Measurements from ENCODE around the gene BLNK.

Gene BLNK

DNA sequence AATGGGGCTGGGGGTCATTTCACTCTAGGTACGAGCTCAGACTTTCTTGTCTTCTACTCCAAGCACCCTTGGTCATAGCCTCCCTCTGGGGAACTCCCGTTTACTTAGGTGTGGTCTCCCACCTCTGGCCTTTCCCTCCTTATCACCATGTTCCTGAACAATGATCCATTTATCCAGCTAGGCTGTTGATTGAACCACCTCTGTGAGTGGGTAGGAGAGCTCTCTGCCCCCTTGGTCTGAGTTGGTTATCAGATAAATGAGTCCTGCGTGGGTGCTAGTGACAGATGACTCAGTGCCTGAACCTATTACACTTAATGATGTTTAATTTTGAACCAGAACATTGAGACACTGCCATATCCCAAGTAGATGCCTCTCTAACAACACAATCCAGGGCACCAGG, 9.4 kb downstream of the BLNK start:
- no peaks in the 10 kb centered on the region for H3K27me3 ChIP-seq (ENCODE audit: insufficient read depth, insufficient read length)
- no peak for DNase-seq (ENCODE audit: low read depth, low spot score)
- no peak overlapping the region for H3K4me3 ChIP-seq (ENCODE audit: insufficient read length, low read depth)
- peaks cover 2% of the 10 kb centered on the region for H3K4me1 ChIP-seq (ENCODE audit: insufficient read depth, insufficient read length)
- H3K9ac ChIP-seq (ENCODE audit: insufficient read length, low read depth) = no peak overlapping the region
- H3K9me3 ChIP-seq (ENCODE audit: insufficient read depth, low read length) = no peaks in the 10 kb centered on the region
- no peaks in the 10 kb centered on the region for H3K36me3 ChIP-seq (ENCODE audit: insufficient read depth, insufficient read length, low read length)
- TF ChIP-seq ZNF274 (IDR thresholded peaks at IDR 0.05; ENCODE audit: low read depth, low read length) (no peak), YY1 (IDR thresholded peaks at IDR 0.05; ENCODE audit: insufficient read depth, insufficient read length) (no peak), SUZ12 (IDR thresholded peaks at IDR 0.05; ENCODE audit: extremely low read depth, insufficient read depth, insufficient read length) (no peak)

DNA sequence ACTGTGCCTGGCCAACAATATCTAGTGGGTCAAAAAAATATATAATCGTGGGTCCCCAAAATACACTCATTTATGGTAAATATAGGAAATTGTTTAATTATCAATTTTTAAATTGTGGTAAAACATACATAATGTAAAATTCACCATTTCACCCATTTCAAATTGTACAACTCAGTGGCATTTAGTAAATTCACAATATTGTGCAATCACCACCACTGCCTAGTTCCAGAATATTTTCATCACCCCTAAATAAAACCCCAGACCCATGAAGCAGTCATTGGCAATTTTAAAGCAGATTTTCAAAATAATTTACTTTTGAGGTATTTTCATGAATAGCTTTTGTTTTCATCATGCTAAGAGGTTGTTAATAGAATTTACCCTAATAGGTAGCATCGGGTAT, 10.2 kb downstream of the BLNK start:
- DNase-seq (ENCODE audit: low read depth, low spot score) = no peak
- TF ChIP-seq YY1 (IDR thresholded peaks at IDR 0.05; ENCODE audit: insufficient read depth, insufficient read length) = no peak
- Histone ChIP-seq H3K9me3 (ENCODE audit: insufficient read depth, low read length) (no peaks in the 10 kb centered on the region), H3K36me3 (ENCODE audit: insufficient read depth, insufficient read length, low read length) (no peaks in the 10 kb centered on the region), H3K27me3 (ENCODE audit: insufficient read depth, insufficient read length) (no peaks in the 10 kb centered on the region), H3K4me3 (ENCODE audit: insufficient read length, low read depth) (no peak overlapping the region), H3K4me1 (ENCODE audit: insufficient read depth, insufficient read length) (peaks cover 2% of the 10 kb centered on the region), H3K9ac (ENCODE audit: insufficient read length, low read depth) (no peak overlapping the region)

DNA sequence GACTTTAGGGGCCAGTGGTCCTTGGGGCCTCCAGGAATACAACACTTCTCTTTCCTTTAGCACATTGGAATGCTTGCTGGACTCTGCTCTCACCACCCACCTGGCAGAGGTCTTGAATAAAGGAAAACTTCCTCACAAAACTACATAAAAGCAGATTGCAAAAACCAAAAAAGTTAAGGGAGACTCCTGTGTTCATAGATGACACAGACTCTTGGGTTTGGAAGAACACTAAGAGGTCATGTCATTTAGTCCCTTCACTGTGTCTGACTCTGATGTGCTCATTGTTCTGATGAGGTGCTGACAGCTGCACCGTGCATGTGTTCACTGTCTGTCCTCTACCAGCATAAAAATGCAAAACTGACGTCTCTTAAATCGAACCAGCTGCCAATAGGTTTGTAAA, 11.4 kb downstream of the BLNK start:
- Histone ChIP-seq H3K36me3 (ENCODE audit: insufficient read depth, insufficient read length, low read length) (no peaks in the 10 kb centered on the region), H3K27me3 (ENCODE audit: insufficient read depth, insufficient read length) (no peaks in the 10 kb centered on the region), H3K9me3 (ENCODE audit: insufficient read depth, low read length) (no peaks in the 10 kb centered on the region), H3K4me3 (ENCODE audit: insufficient read length, low read depth) (no peak overlapping the region), H3K9ac (ENCODE audit: insufficient read length, low read depth) (no peak overlapping the region), H3K4me1 (ENCODE audit: insufficient read depth, insufficient read length) (peaks cover 2% of the 10 kb centered on the region)
- TF ChIP-seq YY1 (IDR thresholded peaks at IDR 0.05; ENCODE audit: insufficient read depth, insufficient read length) (no peak), ZNF274 (IDR thresholded peaks at IDR 0.05; ENCODE audit: low read depth, low read length) (no peak)
- DNase-seq (ENCODE audit: low read depth, low spot score) = no peak

DNA sequence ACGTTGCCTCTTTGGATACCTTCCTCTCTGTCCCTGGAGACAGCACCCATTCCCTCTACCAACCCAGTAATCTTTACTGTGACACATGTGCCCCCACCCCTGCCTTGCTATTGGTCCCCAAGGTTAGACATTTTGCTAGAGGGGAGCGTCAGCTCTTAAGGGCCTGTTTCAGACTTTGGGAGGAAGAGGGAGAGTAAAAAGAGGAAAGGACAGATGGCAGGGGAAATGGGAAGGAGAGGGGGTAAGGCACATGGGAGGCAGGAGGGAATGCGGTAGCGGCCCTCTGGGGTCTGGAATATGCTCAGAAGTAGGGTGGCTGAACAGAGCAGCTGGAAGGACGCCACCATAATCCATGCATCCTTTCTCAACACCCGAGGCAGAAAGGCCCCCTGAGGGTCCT, 12.2 kb downstream of the BLNK start:
- no peak overlapping the region for H3K9ac ChIP-seq (ENCODE audit: insufficient read length, low read depth)
- peaks cover 2% of the 10 kb centered on the region for H3K4me1 ChIP-seq (ENCODE audit: insufficient read depth, insufficient read length)
- no peaks in the 10 kb centered on the region for H3K9me3 ChIP-seq (ENCODE audit: insufficient read depth, low read length)
- no peak overlapping the region for H3K4me3 ChIP-seq (ENCODE audit: insufficient read length, low read depth)
- TF ChIP-seq ZNF274 (IDR thresholded peaks at IDR 0.05; ENCODE audit: low read depth, low read length) = no peak
- TF ChIP-seq YY1 (IDR thresholded peaks at IDR 0.05; ENCODE audit: insufficient read depth, insufficient read length) = no peak
- no peak for TF ChIP-seq SUZ12 (IDR thresholded peaks at IDR 0.05; ENCODE audit: extremely low read depth, insufficient read depth, insufficient read length)
- H3K27me3 ChIP-seq (ENCODE audit: insufficient read depth, insufficient read length) = no peaks in the 10 kb centered on the region
- H3K36me3 ChIP-seq (ENCODE audit: insufficient read depth, insufficient read length, low read length) = no peaks in the 10 kb centered on the region
- no peak for DNase-seq (ENCODE audit: low read depth, low spot score)

DNA sequence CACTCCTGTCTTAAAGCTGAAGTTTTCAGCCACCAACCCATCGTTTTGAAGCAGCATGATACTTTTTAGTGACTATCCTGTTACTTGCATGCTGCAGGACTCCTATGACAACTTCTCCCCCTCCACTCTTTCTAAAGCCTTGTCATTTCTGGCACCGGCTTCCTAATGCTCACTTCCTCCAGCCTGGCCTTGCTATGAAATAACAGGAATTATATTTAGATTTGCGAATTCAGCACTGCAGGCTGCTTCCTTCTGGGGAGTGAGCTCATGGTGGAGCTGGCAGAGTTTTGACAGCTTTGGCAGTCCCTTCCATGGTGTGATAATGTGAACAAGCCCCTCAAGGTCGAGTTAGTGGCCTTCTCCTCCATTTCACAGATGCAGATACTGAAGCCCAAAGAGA, 13.4 kb downstream of the BLNK start:
- DNase-seq (ENCODE audit: low read depth, low spot score) = no peak
- H3K4me3 ChIP-seq (ENCODE audit: insufficient read length, low read depth) = no peak overlapping the region
- TF ChIP-seq SUZ12 (IDR thresholded peaks at IDR 0.05; ENCODE audit: extremely low read depth, insufficient read depth, insufficient read length) (no peak), YY1 (IDR thresholded peaks at IDR 0.05; ENCODE audit: insufficient read depth, insufficient read length) (no peak), ZNF274 (IDR thresholded peaks at IDR 0.05; ENCODE audit: low read depth, low read length) (no peak)
- H3K36me3 ChIP-seq (ENCODE audit: insufficient read depth, insufficient read length, low read length) = no peaks in the 10 kb centered on the region
- H3K4me1 ChIP-seq (ENCODE audit: insufficient read depth, insufficient read length) = no peaks in the 10 kb centered on the region
- H3K9me3 ChIP-seq (ENCODE audit: insufficient read depth, low read length) = no peaks in the 10 kb centered on the region
- H3K9ac ChIP-seq (ENCODE audit: insufficient read length, low read depth) = no peak overlapping the region
- H3K27me3 ChIP-seq (ENCODE audit: insufficient read depth, insufficient read length) = no peaks in the 10 kb centered on the region

DNA sequence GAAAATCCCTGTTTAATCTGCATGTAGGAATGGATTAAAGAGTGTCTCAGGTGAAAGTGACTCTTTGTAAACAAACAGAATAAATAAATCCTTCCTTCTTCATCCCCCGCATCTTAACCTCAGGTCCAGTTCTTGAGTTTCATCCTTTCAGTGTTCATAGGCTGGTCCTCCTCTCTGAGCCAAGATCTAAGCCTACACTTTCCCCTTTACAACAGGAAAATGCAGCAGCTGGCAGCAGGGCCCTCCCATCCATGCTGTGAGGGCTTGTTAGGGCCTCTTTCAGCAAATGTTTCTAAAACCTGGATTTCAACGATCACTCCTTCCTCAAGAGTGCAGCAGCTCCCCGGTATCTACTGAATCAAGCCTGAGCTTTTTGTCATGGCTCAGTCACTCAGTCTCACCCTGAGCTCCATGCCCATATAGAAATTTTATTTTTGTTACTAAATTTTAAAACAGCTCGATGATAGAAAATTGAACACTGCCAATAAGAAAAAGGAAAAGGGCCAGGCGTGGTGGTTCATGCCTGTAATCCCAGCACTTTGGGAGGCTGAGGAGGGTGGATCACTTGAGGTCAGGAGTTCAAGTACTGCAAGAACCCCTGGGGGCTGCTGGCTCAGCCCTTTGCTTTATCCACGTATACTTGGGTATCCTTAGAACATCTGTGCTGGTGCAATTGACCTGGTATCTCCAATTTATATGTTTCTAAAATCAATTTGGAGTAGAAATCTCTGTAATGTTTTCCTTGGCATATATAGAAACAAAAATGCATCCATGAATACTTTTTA, 15.6 kb downstream of the BLNK start:
- Histone ChIP-seq H3K9ac (ENCODE audit: insufficient read length, low read depth) (no peak overlapping the region), H3K4me1 (ENCODE audit: insufficient read depth, insufficient read length) (no peaks in the 10 kb centered on the region), H3K27me3 (ENCODE audit: insufficient read depth, insufficient read length) (no peaks in the 10 kb centered on the region), H3K4me3 (ENCODE audit: insufficient read length, low read depth) (no peak overlapping the region), H3K36me3 (ENCODE audit: insufficient read depth, insufficient read length, low read length) (no peaks in the 10 kb centered on the region), H3K9me3 (ENCODE audit: insufficient read depth, low read length) (no peaks in the 10 kb centered on the region)
- TF ChIP-seq ZNF274 (IDR thresholded peaks at IDR 0.05; ENCODE audit: low read depth, low read length) (no peak), YY1 (IDR thresholded peaks at IDR 0.05; ENCODE audit: insufficient read depth, insufficient read length) (no peak), SUZ12 (IDR thresholded peaks at IDR 0.05; ENCODE audit: extremely low read depth, insufficient read depth, insufficient read length) (no peak)
- DNase-seq (ENCODE audit: low read depth, low spot score) = no peak

DNA sequence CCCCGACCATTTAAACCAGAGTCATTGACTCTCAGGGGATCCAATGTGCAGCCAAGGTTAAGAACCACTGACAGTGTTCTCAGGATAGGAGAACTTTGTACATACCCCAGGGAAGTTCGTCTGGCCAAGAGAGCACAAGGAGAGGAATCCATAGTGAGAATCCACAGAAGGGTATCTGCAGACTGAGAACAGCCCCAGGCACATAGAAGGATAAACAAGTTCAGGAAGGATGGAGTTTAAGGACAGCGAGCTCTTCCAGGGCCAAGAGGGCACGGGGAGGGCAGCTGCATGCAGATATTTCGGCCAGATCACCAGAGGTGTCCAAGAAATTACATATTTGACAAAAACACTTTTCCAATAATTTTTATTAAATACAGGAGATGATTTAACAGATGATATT, 16.4 kb downstream of the BLNK start:
- Histone ChIP-seq H3K9ac (ENCODE audit: insufficient read length, low read depth) (no peak overlapping the region), H3K4me1 (ENCODE audit: insufficient read depth, insufficient read length) (no peaks in the 10 kb centered on the region), H3K36me3 (ENCODE audit: insufficient read depth, insufficient read length, low read length) (no peaks in the 10 kb centered on the region), H3K27me3 (ENCODE audit: insufficient read depth, insufficient read length) (no peaks in the 10 kb centered on the region), H3K4me3 (ENCODE audit: insufficient read length, low read depth) (no peak overlapping the region), H3K9me3 (ENCODE audit: insufficient read depth, low read length) (no peaks in the 10 kb centered on the region)
- DNase-seq (ENCODE audit: low read depth, low spot score) = no peak
- TF ChIP-seq YY1 (IDR thresholded peaks at IDR 0.05; ENCODE audit: insufficient read depth, insufficient read length) (no peak), SUZ12 (IDR thresholded peaks at IDR 0.05; ENCODE audit: extremely low read depth, insufficient read depth, insufficient read length) (no peak), ZNF274 (IDR thresholded peaks at IDR 0.05; ENCODE audit: low read depth, low read length) (no peak)

Data from NT2/D1 (cell line).